SK-N-SH treated with all-trans-retinoic acid at 6 μM for 48 hours (cell line): ENCODE data around the gene MFNG.

Source experiments
- ATAC-seq: fragments of 200-7000 bp; cut with Tn5 transposase; 3 replicates; pipeline ENCODE4 v1.9.1; 2020; ENCODE audit warnings: mild to moderate bottlenecking, moderate library complexity
- ARNTL ChIP-seq: fragments of 450-650 bp; formaldehyde crosslinking; IDR thresholded peaks from 2 replicates; pipeline ENCODE4 v1.5.0; 2020; ENCODE audit warnings: low read depth, mild to moderate bottlenecking, moderate library complexity, borderline replicate concordance
- BACH2 ChIP-seq: fragments of 250-450 bp; sonication (Bioruptor Pico); IDR thresholded peaks from 2 replicates; pipeline ENCODE4 v1.9.0; 2021; ENCODE audit warnings: mild to moderate bottlenecking, borderline replicate concordance
- CREB5 ChIP-seq: fragments of 250-450 bp; sonication (Bioruptor Pico); IDR thresholded peaks from 2 replicates; pipeline ENCODE4 v1.5.1; 2020; ENCODE audit warnings: low read depth, mild to moderate bottlenecking, moderate library complexity
- CSDC2 ChIP-seq: fragments of 250-450 bp; sonication (Bioruptor Pico); IDR thresholded peaks from 2 replicates; pipeline ENCODE4 v1.5.0; 2020; ENCODE audit warnings: mild to moderate bottlenecking, moderate library complexity
- CSRNP3 ChIP-seq: fragments of 250-450 bp; sonication (Bioruptor Pico); IDR thresholded peaks from 2 replicates; pipeline ENCODE4 v1.5.1; 2021; ENCODE audit warnings: mild to moderate bottlenecking, moderate library complexity
- ESRRG ChIP-seq: fragments of 250-450 bp; sonication (Bioruptor Pico); IDR thresholded peaks from 2 replicates; pipeline ENCODE4 v1.6.1; 2021; ENCODE audit warnings: mild to moderate bottlenecking
- GLIS3 ChIP-seq: fragments of 250-450 bp; sonication (Bioruptor Pico); IDR thresholded peaks from 2 replicates; pipeline ENCODE4 v1.5.0; 2020; ENCODE audit warnings: mild to moderate bottlenecking, moderate library complexity
- ISL1 ChIP-seq: fragments of 250-450 bp; sonication (Bioruptor Pico); IDR thresholded peaks from 2 replicates; pipeline ENCODE4 v2.1.2; 2022; ENCODE audit warnings: mild to moderate bottlenecking, moderate library complexity
- OSR1 ChIP-seq: fragments of 250-450 bp; sonication (Bioruptor Pico); IDR thresholded peaks from 2 replicates; pipeline ENCODE4 v1.8.0; 2022; ENCODE audit warnings: moderate library complexity, mild to moderate bottlenecking, inconsistent platforms
- PATZ1 ChIP-seq: fragments of 250-450 bp; sonication (Bioruptor Pico); IDR thresholded peaks from 2 replicates; pipeline ENCODE4 v1.8.0; 2020; ENCODE audit warnings: mild to moderate bottlenecking, moderate library complexity, borderline replicate concordance
- PPARA ChIP-seq: fragments of 250-450 bp; sonication (Bioruptor Pico); IDR thresholded peaks from 2 replicates; pipeline ENCODE4 v1.5.0; 2020; ENCODE audit warnings: mild to moderate bottlenecking, borderline replicate concordance
- SNAI2 ChIP-seq: fragments of 250-450 bp; sonication (Bioruptor Pico); IDR thresholded peaks from 2 replicates; pipeline ENCODE4 v1.5.0; 2020; ENCODE audit warnings: mild to moderate bottlenecking, moderate library complexity
- TCF4 ChIP-seq: fragments of 250-450 bp; sonication (Bioruptor Pico); IDR thresholded peaks from 2 replicates; pipeline ENCODE4 v1.8.0; 2021; ENCODE audit warnings: mild to moderate bottlenecking, moderate library complexity, borderline replicate concordance
- TSHZ2 ChIP-seq: fragments of 250-450 bp; sonication (Bioruptor Pico); IDR thresholded peaks from 2 replicates; pipeline ENCODE4 v1.5.0; 2020; ENCODE audit warnings: mild to moderate bottlenecking, moderate library complexity
- ZC3H10 ChIP-seq: fragments of 250-450 bp; sonication (Bioruptor Pico); IDR thresholded peaks from 2 replicates; pipeline ENCODE4 v1.5.1; 2021; ENCODE audit warnings: mild to moderate bottlenecking, moderate library complexity
- ZFP3 ChIP-seq: fragments of 250-450 bp; sonication (Bioruptor Pico); IDR thresholded peaks from 2 replicates; pipeline ENCODE4 v1.5.0; 2020; ENCODE audit warnings: mild to moderate bottlenecking, moderate library complexity
- ZFP30 ChIP-seq: fragments of 450-650 bp; formaldehyde crosslinking; IDR thresholded peaks from 2 replicates; pipeline ENCODE4 v1.5.0; 2022; ENCODE audit warnings: mild to moderate bottlenecking, moderate library complexity
- ZNF565 ChIP-seq: fragments of 450-650 bp; formaldehyde crosslinking; conservative IDR thresholded peaks from 2 replicates; pipeline ENCODE4 v1.5.0; 2020; ENCODE audit warnings: low read depth, mild to moderate bottlenecking, moderate library complexity
- ZNF70 ChIP-seq: fragments of 450-650 bp; formaldehyde crosslinking; IDR thresholded peaks from 2 replicates; pipeline ENCODE4 v1.5.0; 2020; ENCODE audit warnings: mild to moderate bottlenecking, moderate library complexity

MFNG gene

GRCh38 chr22:37499027-37499707 lies 13.0 kb upstream of the MFNG start:
- TF ChIP-seq ZFP30 (CRISPR knock-in tag): no peak
- ATAC-seq: no peak

GRCh38 chr22:37498289-37498909 lies 12.2 kb upstream of the MFNG start:
- ATAC-seq: no peak

GRCh38 chr22:37497062-37497599 lies 10.9 kb upstream of the MFNG start:
- no peak for TF ChIP-seq BACH2 (CRISPR knock-in tag)
- no peak for TF ChIP-seq OSR1 (CRISPR knock-in tag)
- 0 out of 2 replicates have a peak, but pooled peaks have one; percentile 16 for TF ChIP-seq ISL1 (CRISPR knock-in tag)
- peak; percentile 61; the same call in 1 of the 2 replicates for TF ChIP-seq CREB5
- peak; percentile 82; the same call in 1 of the 2 replicates for TF ChIP-seq PATZ1 (CRISPR knock-in tag)
- TF ChIP-seq, all 23 proteins: peak for 3
- peak; percentile 71 for ATAC-seq

More at GRCh38 chr22:37498289-37498909, 12.2 kb upstream of the MFNG start:
- TF ChIP-seq PPARA (CRISPR knock-in tag) (no peak), ARNTL (no peak), ZFP30 (CRISPR knock-in tag) (no peak), ISL1 (CRISPR knock-in tag) (no peak), CSRNP3 (CRISPR knock-in tag) (no peak), TSHZ2 (no peak), TCF4 (CRISPR knock-in tag) (no peak), ESRRG (no peak), ZC3H10 (CRISPR knock-in tag) (no peak), ZNF70 (CRISPR knock-in tag) (no peak)

- TF ChIP-seq ZNF565 (CRISPR knock-in tag): no peak
- no peak for TF ChIP-seq ZFP30 (CRISPR knock-in tag)
- TF ChIP-seq TSHZ2: no peak
- TF ChIP-seq ZFP3: no peak
- TF ChIP-seq OSR1 (CRISPR knock-in tag): no peak
- TF ChIP-seq BACH2 (CRISPR knock-in tag): no peak
- no peak for TF ChIP-seq TCF4 (CRISPR knock-in tag)
- no peak for TF ChIP-seq GLIS3
- no peak for TF ChIP-seq SNAI2 (CRISPR knock-in tag)
- TF ChIP-seq CSDC2: no peak
- TF ChIP-seq, all 23 proteins: peak for 0
- ATAC-seq: peak; percentile 78
Observed at GRCh38 chr22:37496651-37497050, 10.5 kb upstream of the MFNG start.
